OCI-LY7 (cell line): ENCODE data around the gene CCNF. TPM values are rescaled to one million over a fixed set of nuclear protein-coding genes. Genes with fewer than 3 reads are reported as not detected.

Experiments used
- BruUV-seq: library from RNA; stranded (reverse); fragments of 400-500 nt; replicated peaks from 2 replicates; lab custom pipeline; 2021; lab: Mats Ljungman, UMichigan
- CTCF ChIA-PET: fragments of 300-600 bp; sonication (Branson Sonifier 250); formaldehyde crosslinking; loops from one replicate; lab custom pipeline; 2022; ENCODE audit warnings: antibody characterized with exemption; ENCODE audit not compliant: unreplicated experiment; lab: Charles Lee
- POLR2A ChIA-PET: fragments of 300-600 bp; sonication (Branson Sonifier 250); formaldehyde crosslinking; loops from one replicate; lab custom pipeline; 2022; ENCODE audit warnings: antibody characterized with exemption; lab: Charles Lee
- DNase-seq: peaks from one replicate; pipeline ENCODE4 v3.0.0-alpha.2; 2015; ENCODE audit warnings: low spot score
- H2AFZ ChIP-seq: fragments of 200-600 bp; sonication (generic), shearing (Covaris generic); 2 replicates; pipeline ENCODE4 v1.6.1; 2014; ENCODE audit warnings: mild to moderate bottlenecking, antibody characterized with exemption, low read length, moderate library complexity
- H3K27ac ChIP-seq: fragments of 200-600 bp; sonication (generic); 2 replicates; pipeline ENCODE4 v1.5.1; 2014; ENCODE audit warnings: mixed run types, low read depth, mild to moderate bottlenecking, moderate library complexity, low read length, inconsistent platforms; ENCODE audit not compliant: poor library complexity, severe bottlenecking
- H3K36me3 ChIP-seq: fragments of 200-600 bp; sonication (generic); 2 replicates; pipeline ENCODE4 v1.6.1; 2014; ENCODE audit warnings: mild to moderate bottlenecking, antibody characterized with exemption, low read length, moderate library complexity, mixed read lengths; ENCODE audit not compliant: insufficient read depth
- H3K4me1 ChIP-seq: fragments of 200-600 bp; sonication (generic); 2 replicates; pipeline ENCODE4 v1.5.1; 2014; ENCODE audit warnings: mild to moderate bottlenecking, low read length; ENCODE audit not compliant: insufficient read depth, poor library complexity, severe bottlenecking
- H3K4me2 ChIP-seq: fragments of 200-600 bp; sonication (generic); 2 replicates; pipeline ENCODE4 v1.6.1; 2014; ENCODE audit warnings: mild to moderate bottlenecking, low read length
- H3K4me3 ChIP-seq: fragments of 200-600 bp; sonication (generic); 2 replicates; pipeline ENCODE4 v1.5.1; 2014; ENCODE audit warnings: mild to moderate bottlenecking, low read depth, low read length; ENCODE audit not compliant: poor library complexity, severe bottlenecking
- H3K79me2 ChIP-seq: fragments of 200-600 bp; sonication (generic); 2 replicates; pipeline ENCODE4 v1.6.1; 2016; ENCODE audit warnings: low read depth, mild to moderate bottlenecking, low read length, moderate library complexity, mixed read lengths; ENCODE audit not compliant: insufficient read depth
- H3K9me2 ChIP-seq: fragments of 200-600 bp; sonication (generic); 2 replicates; pipeline ENCODE4 v1.6.1; 2016; ENCODE audit warnings: mild to moderate bottlenecking, low read length, mixed read lengths; ENCODE audit not compliant: insufficient read depth
- H3K9me3 ChIP-seq: fragments of 200-600 bp; sonication (generic); 2 replicates; pipeline ENCODE4 v1.6.1; 2014; ENCODE audit warnings: mild to moderate bottlenecking, mixed run types, low read length, mixed read lengths
- H4K20me1 ChIP-seq: fragments of 200-600 bp; sonication (generic); 2 replicates; pipeline ENCODE4 v1.6.1; 2014; ENCODE audit warnings: mild to moderate bottlenecking, antibody characterized with exemption, low read length, moderate library complexity, mixed read lengths; ENCODE audit not compliant: insufficient read depth
- EZH2phosphoT487 ChIP-seq: fragments of 200-600 bp; sonication (generic); IDR thresholded peaks from 2 replicates; pipeline ENCODE4 v1.6.1; 2018; ENCODE audit warnings: low read depth, borderline replicate concordance, mild to moderate bottlenecking, mixed run types, antibody characterized with exemption, low read length, moderate library complexity, mixed read lengths
- intact Hi-C: fragments of 100-400 bp; cut with micrococcal nuclease; formaldehyde crosslinking; loops from one replicate; pipeline ENCODE4 v1.10.0; 2022; ENCODE audit not compliant: unreplicated experiment
- total RNA-seq, 2 experiments: library from RNA; depleted of rRNA in 1 of 2; stranded (reverse); fragments of >200 nt in 1 of 2; shearing (Covaris generic) in 1 of 2; gene quantifications; 2 replicates each; pipeline ENCODE4 v1.2.3, GENCODE V29; 2014 to 2022
- TF ChIP-seq, protein P1 (sequence below): fragments of 200-600 bp; sonication (generic); conservative IDR thresholded peaks from 2 replicates; pipeline ENCODE4 v1.5.1; 2014; ENCODE audit warnings: mild to moderate bottlenecking, antibody characterized with exemption, low read length, moderate library complexity, mixed read lengths

Gene CCNF
- total RNA-seq, 2 experiments from 2014 or later = 82.1 to 83.3 TPM

DNA sequence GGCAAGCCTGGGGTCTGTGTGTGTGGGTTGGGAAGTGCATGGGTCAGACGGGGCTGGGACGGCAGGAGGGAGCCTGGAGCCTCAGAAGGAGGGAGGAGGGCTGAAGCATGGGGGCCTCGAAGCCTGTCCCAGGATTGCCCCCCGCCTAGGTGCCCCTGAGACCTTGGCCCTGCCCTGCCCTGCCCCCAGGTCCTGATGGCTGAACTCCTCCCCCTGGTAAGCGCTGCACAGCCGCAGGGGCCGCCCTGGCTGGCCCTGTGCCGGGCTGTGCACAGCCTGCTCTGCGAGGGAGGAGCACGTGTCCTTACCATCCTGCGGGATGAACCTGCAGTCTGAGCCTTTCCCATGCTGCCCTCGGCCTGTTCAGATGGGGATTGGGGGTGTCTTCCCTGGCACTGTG, 35.1 kb downstream of the CCNF start:
- Histone ChIP-seq H3K36me3 (peaks cover 37% of the 10 kb centered on the region), H3K79me2 (peaks cover 18% of the 10 kb centered on the region; the same call in 1 of the 2 replicates), H3K4me2 (no peak overlapping the region), H3K27ac (no peak overlapping the region), H2AFZ (no peak overlapping the region), H4K20me1 (no peaks in the 10 kb centered on the region), H3K9me2 (no peaks in the 10 kb centered on the region), H3K4me1 (peaks cover 55% of the 10 kb centered on the region), H3K9me3 (no peaks in the 10 kb centered on the region), H3K4me3 (no peak overlapping the region)
- TF ChIP-seq EZH2phosphoT487 = no peak
- TF ChIP-seq, protein P1, sequence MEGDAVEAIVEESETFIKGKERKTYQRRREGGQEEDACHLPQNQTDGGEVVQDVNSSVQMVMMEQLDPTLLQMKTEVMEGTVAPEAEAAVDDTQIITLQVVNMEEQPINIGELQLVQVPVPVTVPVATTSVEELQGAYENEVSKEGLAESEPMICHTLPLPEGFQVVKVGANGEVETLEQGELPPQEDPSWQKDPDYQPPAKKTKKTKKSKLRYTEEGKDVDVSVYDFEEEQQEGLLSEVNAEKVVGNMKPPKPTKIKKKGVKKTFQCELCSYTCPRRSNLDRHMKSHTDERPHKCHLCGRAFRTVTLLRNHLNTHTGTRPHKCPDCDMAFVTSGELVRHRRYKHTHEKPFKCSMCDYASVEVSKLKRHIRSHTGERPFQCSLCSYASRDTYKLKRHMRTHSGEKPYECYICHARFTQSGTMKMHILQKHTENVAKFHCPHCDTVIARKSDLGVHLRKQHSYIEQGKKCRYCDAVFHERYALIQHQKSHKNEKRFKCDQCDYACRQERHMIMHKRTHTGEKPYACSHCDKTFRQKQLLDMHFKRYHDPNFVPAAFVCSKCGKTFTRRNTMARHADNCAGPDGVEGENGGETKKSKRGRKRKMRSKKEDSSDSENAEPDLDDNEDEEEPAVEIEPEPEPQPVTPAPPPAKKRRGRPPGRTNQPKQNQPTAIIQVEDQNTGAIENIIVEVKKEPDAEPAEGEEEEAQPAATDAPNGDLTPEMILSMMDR = no peak
- TSS peak; percentile 50 for BruUV-seq
- intact Hi-C loops = no loop called here
- POLR2A ChIA-PET = interaction anchor here (0.7 kb wide), 1 partner anchor 17 kb away, joined by 4 read pairs; no protein-coding TSS in a partner anchor
- CTCF ChIA-PET = no interaction called here
- no peak for DNase-seq

DNA sequence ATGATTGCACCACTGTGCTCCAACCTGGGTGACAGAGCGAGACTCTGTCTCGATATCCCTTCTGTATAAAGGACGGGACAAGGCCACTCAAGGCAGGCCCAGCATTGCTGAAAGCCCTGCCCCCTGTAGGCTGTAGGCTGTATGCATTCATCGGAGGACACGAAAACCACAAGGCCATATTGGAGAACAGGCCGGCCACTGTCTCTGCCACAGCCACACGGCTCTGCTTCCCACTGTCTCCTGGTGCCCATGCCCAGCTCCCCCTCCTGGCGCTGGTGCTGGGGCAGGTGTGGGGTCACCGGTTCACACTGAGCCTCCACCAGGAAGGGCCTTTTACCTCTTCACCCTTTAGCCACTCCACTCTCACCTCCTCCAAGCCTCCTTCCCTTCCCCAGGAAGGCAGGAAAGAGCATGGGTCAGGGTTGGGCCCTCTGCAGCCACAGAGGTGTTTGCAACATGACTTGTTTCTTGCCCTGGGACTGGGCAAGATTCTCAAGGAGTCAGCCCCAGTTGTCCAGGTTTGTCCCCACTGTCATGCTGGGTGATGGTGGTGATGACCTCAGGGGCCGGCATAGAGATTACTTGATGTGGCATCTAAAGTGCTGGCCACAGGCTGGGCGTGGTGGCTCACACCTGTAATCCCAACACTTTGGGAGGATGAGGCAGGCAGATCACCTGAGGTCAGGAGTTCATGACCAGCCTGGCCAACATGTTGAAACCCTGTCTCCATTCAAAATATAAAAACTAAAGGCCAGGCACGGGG, 36.6 kb downstream of the CCNF start:
- TF ChIP-seq, protein P1 = peak; percentile 66
- TF ChIP-seq EZH2phosphoT487 = no peak
- POLR2A ChIA-PET = no interaction called here
- Histone ChIP-seq H4K20me1 (no peaks in the 10 kb centered on the region), H3K4me2 (no peak overlapping the region), H2AFZ (no peak overlapping the region), H3K36me3 (peaks cover 35% of the 10 kb centered on the region), H3K9me2 (no peaks in the 10 kb centered on the region), H3K27ac (peak overlapping the region; percentile 10), H3K79me2 (peaks cover 11% of the 10 kb centered on the region; the same call in 1 of the 2 replicates), H3K4me3 (no peak overlapping the region), H3K9me3 (no peaks in the 10 kb centered on the region), H3K4me1 (peaks cover 63% of the 10 kb centered on the region)
- BruUV-seq = no TSS peak
- DNase-seq = peak; percentile 46
- CTCF ChIA-PET = no interaction called here
- intact Hi-C loops = loop anchor here (5.0 kb wide), 1 partner anchor 34 kb away; no protein-coding TSS in a partner anchor
